T-helper 2 cell (primary cell): ENCODE measurements around the gene TDRD6.
"Not testable (repeated sequence)": the region's sequence is repeated elsewhere in the genome, so short reads cannot be mapped to it uniquely, and the experiment has no call there.

Experiments
- DNase-seq, 5 experiments: peaks; one replicate each; pipeline versions ENCODE4 v3.0.0 to v3.0.0-alpha.2; 2012 to 2022
- total RNA-seq, 2 donors: gene quantifications; one replicate each; lab custom pipeline; 2026; lab: John Stamatoyannopoulos, UW

Gene TDRD6
- 0 reads per million in 2 donors for total RNA-seq

GRCh38 chr6:46687619-46688097, at the start of gene TDRD6:
Gene TDRD6, plus strand, starts transcription at chr6:46687885. Its CDS starts 244 bp downstream, at chr6:46688129.
- DNase-seq = no peak

GRCh38 chr6:46637933-46638332, 49.8 kb upstream of the TDRD6 start:
- no peak for DNase-seq

GRCh38 chr6:46638650-46639049, 49.0 kb upstream of the TDRD6 start:
- no peak for DNase-seq

- DNase-seq = peak in 1 of 5 experiments; percentile 73
Measured at GRCh38 chr6:46642928-46643751, 44.5 kb upstream of the TDRD6 start.

DNA sequence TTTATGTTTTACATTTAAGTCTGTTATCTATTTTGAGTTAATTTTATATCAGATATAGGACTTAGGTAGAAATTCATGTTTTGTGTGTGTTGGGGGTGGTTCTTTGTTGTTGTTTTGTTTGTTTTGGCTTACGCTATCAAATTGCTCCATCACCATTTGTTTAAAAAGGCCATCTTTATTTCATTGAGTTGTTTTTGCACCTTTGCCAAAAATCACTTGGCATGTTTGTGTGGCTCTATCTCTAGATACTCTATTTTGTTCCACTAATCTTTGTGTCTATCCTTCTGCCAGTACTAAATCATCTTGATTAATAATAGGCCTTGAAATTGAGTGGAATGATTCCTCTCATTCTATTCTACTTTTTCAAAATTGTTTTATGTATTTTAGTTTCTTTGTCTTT, 42.4 kb upstream of the TDRD6 start:
- DNase-seq = no peak

DNA sequence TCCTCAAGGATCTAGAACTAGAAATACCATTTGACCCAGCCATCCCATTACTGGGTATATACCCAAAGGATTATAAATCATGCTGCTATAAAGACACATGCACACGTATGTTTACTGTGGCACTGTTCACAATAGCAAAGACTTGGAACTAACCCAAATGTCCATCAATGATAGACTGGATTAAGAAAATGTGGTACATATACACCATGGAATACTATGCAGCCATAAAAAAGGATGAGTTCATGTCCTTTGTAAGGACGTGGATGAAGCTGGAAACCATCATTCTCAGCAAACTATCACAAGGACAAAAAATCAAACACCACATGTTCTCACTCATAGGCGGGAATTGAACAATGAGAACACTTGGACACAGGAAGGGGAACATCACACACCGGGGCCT, 39.6 kb upstream of the TDRD6 start:
- DNase-seq = not testable (repeated sequence)

GRCh38 chr6:46648869-46649492, 38.7 kb upstream of the TDRD6 start:
- DNase-seq = no peak

DNA sequence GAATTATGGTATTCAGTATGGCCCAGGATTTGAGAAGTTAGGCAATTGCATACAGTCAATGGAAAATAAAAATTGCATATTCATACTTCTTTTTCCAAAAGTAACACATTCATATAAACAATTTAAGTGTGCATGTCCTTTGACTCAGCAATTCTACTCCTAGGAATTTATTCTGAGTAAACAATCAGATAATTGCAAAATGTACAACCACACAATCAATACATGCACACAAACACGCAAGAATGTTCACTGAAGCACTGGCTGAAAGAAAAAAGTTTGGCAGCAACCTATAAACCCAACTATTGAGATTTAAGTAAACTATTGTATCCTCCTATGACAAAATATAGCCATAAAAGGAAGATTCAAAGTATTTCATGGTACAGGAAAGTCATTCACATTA, 36.7 kb upstream of the TDRD6 start:
- DNase-seq = no peak

DNA sequence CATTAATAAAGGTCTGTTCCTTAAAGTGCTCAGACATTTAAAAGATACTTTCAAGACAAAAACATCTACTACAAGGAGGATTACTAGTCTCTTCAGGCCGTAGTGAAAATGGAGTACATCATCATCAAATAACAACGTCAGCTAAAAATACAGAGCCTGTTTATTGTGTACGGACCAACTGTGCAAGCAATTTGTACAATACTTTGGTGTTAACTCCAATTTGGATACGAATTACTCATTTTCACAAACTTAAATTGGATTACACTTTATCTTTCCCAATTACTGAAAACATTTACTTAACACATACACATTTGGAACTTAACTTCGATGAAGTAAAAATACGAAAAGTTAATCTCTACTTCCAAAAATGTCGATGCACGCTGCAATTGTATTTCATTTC, 35.9 kb upstream of the TDRD6 start:
- no peak for DNase-seq

DNA sequence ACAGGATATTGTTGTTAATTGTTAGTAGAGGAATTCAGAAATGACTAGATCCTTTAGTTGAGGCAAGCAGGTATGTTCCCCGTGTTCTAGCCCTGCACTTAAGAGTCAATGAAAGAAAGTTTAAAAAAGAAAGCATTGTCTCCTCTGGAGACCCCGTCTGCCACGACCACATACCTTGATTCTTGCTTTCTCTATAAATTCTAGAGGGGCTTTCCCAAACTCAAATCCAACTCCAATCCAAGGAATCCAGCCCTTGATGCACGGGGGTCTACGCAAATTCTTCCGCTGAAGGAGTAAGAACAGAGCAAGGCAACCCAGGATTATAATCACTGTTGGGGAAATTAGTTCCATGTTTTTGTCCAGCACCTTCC, 35.5 kb upstream of the TDRD6 start:
- no peak for DNase-seq

DNA sequence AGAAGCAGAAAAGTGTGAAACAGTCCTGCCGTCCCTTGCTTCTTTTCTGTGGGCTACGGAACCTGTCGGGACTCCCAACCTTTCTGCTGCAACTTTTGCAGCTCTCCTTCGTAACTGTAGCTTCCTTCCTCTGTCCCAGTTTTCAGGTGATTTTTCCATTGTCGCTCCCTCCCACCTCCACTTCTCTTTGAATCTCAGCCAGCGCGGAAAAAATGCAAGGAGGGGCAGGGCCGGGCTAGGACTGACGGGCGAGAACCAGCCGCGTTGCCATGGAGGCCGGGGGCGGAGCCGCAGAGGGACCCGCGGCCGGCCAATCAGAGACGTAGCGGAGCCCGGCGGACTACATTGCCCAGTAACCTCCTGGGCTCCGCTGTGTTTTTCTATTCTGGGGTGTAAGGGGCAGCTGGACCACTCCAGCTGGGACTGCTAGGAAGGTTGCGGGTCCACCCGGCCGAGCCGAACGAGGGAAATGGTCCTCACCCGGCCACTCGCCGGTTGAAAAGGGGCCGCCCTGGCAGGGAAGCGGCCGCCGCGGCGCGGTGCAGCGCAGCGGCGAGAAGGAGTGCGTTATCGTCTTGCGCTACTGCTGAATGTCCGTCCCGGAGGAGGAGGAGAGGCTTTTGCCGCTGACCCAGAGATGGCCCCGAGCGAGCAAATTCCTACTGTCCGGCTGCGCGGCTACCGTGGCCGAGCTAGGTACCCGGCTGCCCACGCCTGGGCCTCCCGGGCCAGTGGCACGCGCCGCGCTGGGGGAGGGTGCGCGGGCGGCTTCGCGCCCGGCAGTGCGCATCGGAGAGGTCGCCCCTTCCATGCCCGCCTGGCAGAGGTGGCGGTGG, 34.9 kb upstream of the TDRD6 start, which contains the start of the genes CYP39A1 and SLC25A27:
TSS of gene CYP39A1 (minus strand) at position 216 of the 836 bp plus-strand sequence. CDS start 236 bp downstream, outside the sequence.
TSS of gene SLC25A27 (plus strand) at position 373 of the 836 bp plus-strand sequence. CDS start at position 591, 218 bp downstream.
- DNase-seq = peak; percentile 15 to 81 (median 58)

DNA sequence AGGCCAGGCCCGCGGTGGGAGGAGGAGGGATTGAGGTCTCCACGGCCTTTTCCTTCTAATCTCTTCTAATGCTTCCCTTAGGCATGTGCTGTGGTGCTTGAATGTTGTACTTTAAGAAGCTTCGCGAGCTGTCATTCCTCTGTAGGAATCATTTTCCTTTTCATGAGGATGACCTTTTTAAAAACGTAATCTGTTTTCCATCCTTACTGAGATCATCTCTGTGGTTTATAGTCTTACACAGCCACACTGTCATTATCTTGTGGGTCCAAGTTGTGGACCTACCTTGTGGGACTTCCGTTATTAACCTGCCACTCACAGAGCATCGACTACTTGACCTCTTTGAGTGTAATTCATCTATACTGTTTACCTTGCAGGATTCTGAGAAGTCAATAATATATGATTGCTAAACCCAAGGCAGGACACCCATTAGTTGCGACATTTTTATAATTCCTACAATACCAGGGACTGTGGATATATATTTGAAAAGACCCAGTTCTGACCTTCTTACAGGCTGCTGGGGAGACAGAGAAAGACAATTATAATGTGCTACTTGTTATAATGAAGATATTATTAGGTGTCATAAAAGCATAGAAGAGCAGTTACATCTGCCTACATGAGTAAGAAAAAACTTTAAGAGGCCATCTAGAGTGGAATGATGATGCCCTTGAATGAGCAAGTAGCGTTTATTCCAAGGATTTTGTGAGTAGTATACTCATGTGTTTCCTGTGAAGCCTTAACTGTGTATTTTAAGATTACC, 34.1 kb upstream of the TDRD6 start:
- DNase-seq = no peak

DNA sequence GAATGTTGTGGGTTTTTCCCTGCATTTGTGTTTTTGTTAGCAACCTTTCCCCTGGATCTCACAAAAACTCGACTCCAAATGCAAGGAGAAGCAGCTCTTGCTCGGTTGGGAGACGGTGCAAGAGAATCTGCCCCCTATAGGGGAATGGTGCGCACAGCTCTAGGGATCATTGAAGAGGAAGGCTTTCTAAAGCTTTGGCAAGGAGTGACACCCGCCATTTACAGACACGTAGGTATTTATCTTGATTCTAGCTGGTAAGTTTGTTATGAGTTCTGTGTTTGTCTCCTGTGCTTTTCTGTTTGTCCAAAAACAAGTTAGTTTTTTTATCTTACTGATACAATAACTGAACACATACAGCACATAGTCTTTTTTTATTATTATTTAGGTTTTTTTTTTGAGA, 31.9 kb upstream of the TDRD6 start:
- no peak for DNase-seq

GRCh38 chr6:46657642-46658041, 30.0 kb upstream of the TDRD6 start:
- DNase-seq = no peak

- no peak for DNase-seq
Measured at GRCh38 chr6:46661483-46661882, 26.2 kb upstream of the TDRD6 start.

GRCh38 chr6:46667377-46667776, 20.3 kb upstream of the TDRD6 start:
- DNase-seq = no peak

GRCh38 chr6:46674410-46674809, 13.3 kb upstream of the TDRD6 start:
- peak in 1 of 5 experiments; percentile 15 for DNase-seq

DNA sequence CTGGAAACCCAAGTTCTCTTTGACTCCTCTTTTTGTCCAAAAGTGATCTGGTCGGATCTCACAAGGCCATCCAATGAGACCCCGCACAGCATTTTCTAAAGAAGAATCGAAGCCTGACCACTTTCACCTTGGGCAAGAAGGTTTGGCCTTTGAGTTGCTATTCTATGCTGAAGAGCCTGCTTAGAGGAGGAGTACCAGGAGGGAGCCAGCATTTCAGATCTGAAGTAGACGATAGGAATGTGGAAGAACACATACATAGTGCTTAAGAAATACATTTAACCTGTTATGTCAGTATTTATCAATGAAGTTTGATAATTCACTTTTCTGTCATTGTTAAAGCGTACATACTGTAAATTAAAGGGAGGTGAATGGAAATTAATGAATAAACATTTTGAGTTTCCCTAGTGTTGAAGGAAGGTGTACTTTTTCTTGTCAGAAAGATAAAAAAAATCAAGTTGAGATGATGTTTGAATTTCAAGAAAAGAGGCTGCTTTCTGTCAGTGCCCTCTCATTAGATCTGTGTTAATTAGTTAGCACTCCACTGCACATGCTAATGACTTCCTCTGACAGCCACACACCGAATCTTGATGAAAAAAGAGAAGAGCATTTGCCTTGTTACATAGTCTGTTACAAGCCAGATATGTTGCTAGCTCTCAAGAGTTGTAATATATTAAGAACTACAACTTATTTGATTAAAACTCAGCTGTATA, 10.9 kb upstream of the TDRD6 start:
- DNase-seq = no peak

DNA sequence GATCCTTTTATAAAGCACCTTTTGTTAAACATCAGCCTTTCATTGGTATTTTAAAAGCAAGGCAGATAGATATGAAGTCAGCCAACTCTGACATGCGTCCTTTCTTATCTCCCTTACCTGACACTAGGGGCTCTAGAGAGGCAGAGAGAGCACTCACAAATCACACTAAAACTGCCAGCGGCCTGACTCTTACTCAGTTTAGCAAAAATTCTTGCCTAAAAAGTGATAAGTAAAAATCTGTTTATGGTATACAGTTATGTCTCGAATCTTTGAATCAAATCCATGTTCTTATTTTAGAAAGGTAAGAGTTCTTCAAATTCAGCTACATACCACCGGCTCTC, 10.4 kb upstream of the TDRD6 start:
- DNase-seq = no peak

DNA sequence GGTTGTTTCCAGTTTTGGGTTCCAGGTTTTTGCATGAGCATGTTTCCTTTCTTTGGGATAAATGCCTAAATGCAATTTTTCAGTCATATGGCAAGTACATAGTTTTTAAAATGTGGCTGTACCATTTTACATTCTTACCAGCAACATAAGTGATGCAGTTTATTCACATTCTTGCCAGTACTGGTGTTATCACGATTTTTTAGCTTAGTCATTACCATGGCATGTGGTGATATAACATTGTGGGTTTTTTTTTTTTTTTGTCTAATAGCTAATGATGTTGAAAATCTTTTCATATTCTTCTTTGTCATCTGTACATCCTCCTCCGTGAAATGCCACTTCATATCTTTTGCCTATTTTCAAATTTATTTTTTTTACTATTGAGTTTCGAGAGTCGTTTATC, 2.9 kb upstream of the TDRD6 start:
- no peak for DNase-seq

GRCh38 chr6:46688117-46688965, 656 bp downstream of the TDRD6 start:
- no peak for DNase-seq
